Heart right ventricle (tissue), 16 donors: ENCODE measurements around the gene ZMYND12. TPM values are rescaled to one million over a fixed set of nuclear protein-coding genes. Genes with fewer than 3 reads are reported as not detected.

ENCODE experiments used
- ATAC-seq, 8 donors: fragments of 200-7000 bp; cut with Tn5 transposase; one replicate each; pipeline ENCODE4 v1.9.1; 2020; ENCODE audit warnings: mild to moderate bottlenecking in 8 of 8, moderate library complexity in 8 of 8, moderate number of reproducible peaks in 1 of 8
- DNase-seq, 2 donors: peaks; one replicate each; pipeline ENCODE4 v3.0.0-alpha.2; 2020
- H3K27ac ChIP-seq, 10 donors: fragments of 200-600 bp; sonication (generic) in 2 of 10; one replicate each; pipeline versions ENCODE4 v1.5.0 to v1.8.0; 2020 to 2022; ENCODE audit warnings: mild to moderate bottlenecking in 3 of 10
- H3K27me3 ChIP-seq, 7 donors: fragments of 200-600 bp; one replicate each; pipeline ENCODE4 v1.8.0; 2021 to 2022; ENCODE audit warnings: mild to moderate bottlenecking in 2 of 7
- H3K36me3 ChIP-seq, 9 donors: fragments of 200-600 bp; sonication (generic) in 1 of 9; one replicate each; pipeline versions ENCODE4 v1.5.0 to v1.8.0; 2020 to 2022; ENCODE audit warnings: mild to moderate bottlenecking in 2 of 9
- H3K4me1 ChIP-seq, 9 donors: fragments of 200-600 bp; sonication (generic) in 1 of 9; one replicate each; pipeline versions ENCODE4 v1.5.0 to v1.8.0; 2020 to 2022; ENCODE audit warnings: mild to moderate bottlenecking in 4 of 9
- H3K4me3 ChIP-seq, 10 donors: fragments of 200-600 bp; sonication (generic) in 2 of 10; one replicate each; pipeline versions ENCODE4 v1.5.0 to v1.8.0; 2020 to 2022; ENCODE audit warnings: mild to moderate bottlenecking in 7 of 10, moderate library complexity in 2 of 10
- H3K9me3 ChIP-seq, 11 donors: fragments of 200-600 bp in 10 of 11; sonication (generic) in 2 of 11; one replicate each; pipeline versions ENCODE4 v1.5.0 to v1.8.0; 2013 to 2022; ENCODE audit warnings: mild to moderate bottlenecking in 2 of 11, control low read depth in 1 of 11, moderate library complexity in 1 of 11
- CTCF ChIP-seq, 9 donors: fragments of 200-600 bp; sonication (generic) in 2 of 9; IDR thresholded peaks; one replicate each; pipeline versions ENCODE4 v1.5.0 to v1.8.0; 2021 to 2022; ENCODE audit warnings: antibody characterized with exemption in 9 of 9, mild to moderate bottlenecking in 5 of 9, moderate library complexity in 1 of 9
- WGBS, 2 donors: extraction: QIAGEN DNeasy Blood & Tissue Kit; methylation state at CpG; one replicate each; pipeline ENCODE4 v1.1.7; 2013; ENCODE audit warnings: inconsistent platforms in 1 of 2; 5-methylcytosine and 5-hydroxymethylcytosine counted together
- intact Hi-C, 10 donors: fragments of 100-400 bp; cut with DNase I; formaldehyde crosslinking; loops; one replicate each; pipeline versions ENCODE4 v1.11.1 to v1.14.2; 2022
- polyA plus RNA-seq, 2 donors: library from polyadenylated mRNA; stranded (reverse); fragments of 200-250 nt; gene quantifications; one replicate each; pipeline ENCODE4 v1.2.3, GENCODE V29; 2013
- total RNA-seq, 10 donors: library from RNA; stranded (reverse); fragmentation: NEBNext Ultra II Directional in 3 of 10; extraction: Animal tissue kit (Norgen Biotek cat#: 25700) in 3 of 10; gene quantifications; one replicate each; pipeline versions ENCODE4 v1.2.1 to v1.2.4, GENCODE V29; 2021 to 2023
- donor health status: Arrhythmogenic right ventricular cardiomyopathy.
- donor health status: ischemic (EF 13 %, LVEDD 7.1; RV severe dilation, severe dysfunction).
- donor health status: healthy with polysubstance abuse.
- donor health status: DM: no; HTN: yes; CAD: no.
- donor health status: DM: no; HTN: no; CAD: no.
- donor health status: ischemic (EF 25% LVEDD 6.9; RV normal size, moderate dysfunction).
- donor health status: ischemic (EF 25% LVEDD 5.7; RV mildly dilated, moderate dysfunction).
- donor health status: healthy.
- donor health status: DM: yes; HTN: yes; CAD: no.
- donor health status: Ischemic cardiomyopathy.
- donor health status: ischemic (EF 35%, LVEDD 5.7; RV mildly dilated, moderate dysfunction).
- donor health status: nonischemic (EF 11% LVEDD 7.7; RV severe dilation, severe dysfunction).
- donor health status: DM: yes; HTN: yes; CAD: no.
- donor health status: PGD.
- donor health status: ischemic (EF 29% LVEDD 5.4; RV normal size, mild dysfunction).
- donor health status: nonischemic (EF 23%, LVEDD 6.1; RV moderate dilation, normal function).

Gene ZMYND12
- total and polyA plus RNA-seq, 12 donors, result 0.38 to 5.9 (median 2.2) TPM

- no peaks in the 10 kb centered on the region for H3K9me3 ChIP-seq
- H3K36me3 ChIP-seq, result peaks cover 0 to 27% (median 17%) of the 10 kb centered on the region in 9 donors
- TF ChIP-seq CTCF (IDR thresholded peaks at IDR 0.05), result no peak
- ATAC-seq, result no peak
- H3K4me3 ChIP-seq, result peak overlapping the region in 6 of 10 donors; percentile 69 to 89 (median 83)
- intact Hi-C loops, result loop anchor here in 3 of 10 donors (5.0 to 10.0 kb wide), 3 partner anchors 127 to 289 kb away; partner anchors contain the start of genes FOXJ3 (in 1 of the 3) and PPIH (in 1 of the 3)
- H3K4me1 ChIP-seq, result peaks cover 0 to 21% (median 16%) of the 10 kb centered on the region in 9 donors
- no peak for DNase-seq
- no peaks in the 10 kb centered on the region for H3K27me3 ChIP-seq
- H3K27ac ChIP-seq, result peak overlapping the region in 1 of 10 donors; percentile 28
- WGBS, 2 donors, result 80 to 91% methylated on average over 3 of the region's 3 CpGs
Observed at GRCh38 chr1:42463921-42464320, 8.1 kb upstream of the ZMYND12 start.

- Histone ChIP-seq H3K4me1 (peaks cover 0 to 25% (median 19%) of the 10 kb centered on the region in 9 donors), H3K27me3 (no peaks in the 10 kb centered on the region), H3K36me3 (peaks cover 0 to 35% (median 17%) of the 10 kb centered on the region in 9 donors), H3K27ac (peak within 1 kb of the TSS in 6 of 10 donors; percentile 28 to 61 (median 51)), H3K4me3 (peak within 1 kb of the TSS; percentile 47 to 89 (median 76)), H3K9me3 (no peaks in the 10 kb centered on the region)
- DNase-seq (peak; percentile 90 to 96), ATAC-seq (peak; percentile 99 to 100 (median 100))
- no peak for TF ChIP-seq CTCF (IDR thresholded peaks at IDR 0.05)
- intact Hi-C loops, result loop anchor here in 3 of 10 donors (5.0 to 10.0 kb wide), 3 partner anchors 126 to 288 kb away; partner anchors contain the start of genes FOXJ3 (in 1 of the 3) and PPIH (in 1 of the 3)
- 1% methylated on average over 59 of the region's 59 CpGs for WGBS, 2 donors
Observed at GRCh38 chr1:42462828-42463763, 7.3 kb upstream of the ZMYND12 start, which contains the start of gene CCDC30. Gene CCDC30, plus strand, starts transcription at chr1:42463286. Its CDS starts 17,266 bp downstream, at chr1:42480552.

GRCh38 chr1:42461196-42461595 is 5.4 kb upstream of the ZMYND12 start:
- intact Hi-C loops, result loop anchor here in 3 of 10 donors (5.0 to 10.0 kb wide), 3 partner anchors 124 to 286 kb away; partner anchors contain the start of genes FOXJ3 (in 1 of the 3) and PPIH (in 1 of the 3)
- no peak for ATAC-seq
- 74 to 84% methylated on average over 2 of the region's 2 CpGs for WGBS, 2 donors

More at GRCh38 chr1:42461196-42461595, 5.4 kb upstream of the ZMYND12 start:
- Histone ChIP-seq H3K9me3 (no peaks in the 10 kb centered on the region), H3K4me3 (no peak overlapping the region), H3K27me3 (no peaks in the 10 kb centered on the region), H3K4me1 (peaks cover 8 to 39% (median 32%) of the 10 kb centered on the region in 9 donors), H3K27ac (no peak overlapping the region), H3K36me3 (peaks cover 0 to 43% (median 17%) of the 10 kb centered on the region in 9 donors)
- DNase-seq, result no peak
- no peak for TF ChIP-seq CTCF (IDR thresholded peaks at IDR 0.05)
